Measurements from ENCODE around the gene PRPS1. TPM values are rescaled to one million over a fixed set of nuclear protein-coding genes. Genes with fewer than 3 reads are reported as not detected.

PRPS1 gene
- total RNA-seq, 2 donors from 2014 or later: 51.6 to 62.7 TPM

GRCh38 chrX:107626481-107626880, 1.8 kb upstream of the PRPS1 start:
- no peaks in the 10 kb centered on the region for H3K27me3 ChIP-seq (ENCODE audit: control insufficient read depth, insufficient read depth, low read length, poor library complexity, severe bottlenecking)
- no peak overlapping the region for H3K4me3 ChIP-seq (ENCODE audit: low read length)
- Mint-ChIP-seq H3K4me3 (no peak overlapping the region), H3K36me3 (ENCODE audit: low read depth) (no peaks in the 10 kb centered on the region), H3K4me1 (peaks cover 9% of the 10 kb centered on the region), H3K9me3 (peaks cover 41% of the 10 kb centered on the region), H3K27me3 (ENCODE audit: insufficient read depth) (peaks cover 2% of the 10 kb centered on the region), H3K27ac (no peak overlapping the region)
- no peaks in the 10 kb centered on the region for H3K4me1 ChIP-seq (ENCODE audit: control insufficient read depth, insufficient read depth, low read length)
- no peak for DNase-seq
- no peaks in the 10 kb centered on the region for H3K9me3 ChIP-seq (ENCODE audit: control insufficient read depth, low read length)
- no peaks in the 10 kb centered on the region for H3K36me3 ChIP-seq (ENCODE audit: control insufficient read depth, insufficient read depth, low read length)
- no peak overlapping the region for H3K9ac ChIP-seq (ENCODE audit: extremely low read depth, low read length, poor library complexity, severe bottlenecking)
- WGBS, 2 experiments (ENCODE audit: insufficient coverage in 1 of 2, insufficient read length in 1 of 2): 93 to 94% methylated on average over 9 to 12 of the region's 12 CpGs
- no peak for TF ChIP-seq CTCF (conservative IDR thresholded peaks at IDR 0.05)
- H3K27ac ChIP-seq (ENCODE audit: low read depth, low read length): no peak overlapping the region

DNA sequence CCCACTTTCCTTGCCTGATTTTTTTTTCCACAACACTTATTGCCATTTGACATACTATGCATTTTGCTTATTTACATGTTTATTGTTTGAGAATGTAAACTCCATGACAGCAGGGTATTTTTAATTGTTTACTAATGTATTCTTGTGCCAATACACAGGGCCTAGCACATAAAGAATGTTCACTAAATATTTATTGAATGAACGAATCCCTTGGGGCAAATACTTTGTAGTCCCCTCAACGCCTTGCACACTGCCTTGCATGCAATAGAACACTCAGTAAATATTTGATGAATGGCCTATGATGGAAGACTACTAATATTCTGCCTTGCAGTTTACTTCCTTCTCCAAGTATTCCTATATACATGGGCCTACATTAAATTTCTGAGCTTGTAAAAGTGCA, 1.4 kb upstream of the PRPS1 start:
- 88% methylated on average over 2 of the region's 2 CpGs; no CpG with 5 or more reads in 1 of the 2 experiments for WGBS, 2 experiments (ENCODE audit: insufficient coverage in 1 of 2, insufficient read length in 1 of 2)
- H3K27ac Mint-ChIP-seq: no peak overlapping the region
- Histone ChIP-seq H3K27ac (ENCODE audit: low read depth, low read length) (no peak overlapping the region), H3K9me3 (ENCODE audit: control insufficient read depth, low read length) (no peaks in the 10 kb centered on the region), H3K36me3 (ENCODE audit: control insufficient read depth, insufficient read depth, low read length) (no peaks in the 10 kb centered on the region), H3K4me3 (ENCODE audit: low read length) (no peak overlapping the region), H3K4me1 (ENCODE audit: control insufficient read depth, insufficient read depth, low read length) (no peaks in the 10 kb centered on the region), H3K27me3 (ENCODE audit: control insufficient read depth, insufficient read depth, low read length, poor library complexity, severe bottlenecking) (no peaks in the 10 kb centered on the region), H3K9ac (ENCODE audit: extremely low read depth, low read length, poor library complexity, severe bottlenecking) (no peak overlapping the region)
- peaks cover 9% of the 10 kb centered on the region for H3K4me1 Mint-ChIP-seq
- H3K27me3 Mint-ChIP-seq (ENCODE audit: insufficient read depth): peaks cover 2% of the 10 kb centered on the region
- peaks cover 37% of the 10 kb centered on the region for H3K9me3 Mint-ChIP-seq
- H3K36me3 Mint-ChIP-seq (ENCODE audit: low read depth): no peaks in the 10 kb centered on the region
- no peak for DNase-seq
- no peak overlapping the region for H3K4me3 Mint-ChIP-seq
- no peak for TF ChIP-seq CTCF (conservative IDR thresholded peaks at IDR 0.05)

GRCh38 chrX:107628662-107629539, 591 bp downstream of the PRPS1 start:
- Mint-ChIP-seq H3K4me3 (peak overlapping the region; percentile 88), H3K27me3 (ENCODE audit: insufficient read depth) (no peaks in the 10 kb centered on the region), H3K27ac (peak overlapping the region; percentile 97), H3K4me1 (peaks cover 9% of the 10 kb centered on the region), H3K9me3 (peaks cover 21% of the 10 kb centered on the region), H3K36me3 (ENCODE audit: low read depth) (no peaks in the 10 kb centered on the region)
- Histone ChIP-seq H3K9me3 (ENCODE audit: control insufficient read depth, low read length) (no peaks in the 10 kb centered on the region), H3K27ac (ENCODE audit: low read depth, low read length) (peak overlapping the region; percentile 68), H3K4me3 (ENCODE audit: low read length) (peak overlapping the region; percentile 91), H3K9ac (ENCODE audit: extremely low read depth, low read length, poor library complexity, severe bottlenecking) (peak overlapping the region; percentile 80), H3K36me3 (ENCODE audit: control insufficient read depth, insufficient read depth, low read length) (no peaks in the 10 kb centered on the region), H3K4me1 (ENCODE audit: control insufficient read depth, insufficient read depth, low read length) (no peaks in the 10 kb centered on the region), H3K27me3 (ENCODE audit: control insufficient read depth, insufficient read depth, low read length, poor library complexity, severe bottlenecking) (no peaks in the 10 kb centered on the region)
- TF ChIP-seq CTCF (conservative IDR thresholded peaks at IDR 0.05): no peak
- WGBS, 2 experiments (ENCODE audit: insufficient coverage in 1 of 2, insufficient read length in 1 of 2): 0% methylated on average over 7 to 25 of the region's 29 CpGs
- DNase-seq: peak; percentile 80
